Trophoblast cell (in vitro differentiated cells and primary cell): ENCODE data around the gene CERS6.

Experiments used
- DNase-seq, 2 donors: peaks; one replicate each; pipeline ENCODE4 v3.0.0-alpha.2; 2016
- H2AFZ ChIP-seq: 2 replicates; pipeline ENCODE4 v1.6.1; 2013; ENCODE audit warnings: low read length, moderate library complexity, mild to moderate bottlenecking; ENCODE audit not compliant: insufficient read depth, poor library complexity
- H2AK5ac ChIP-seq: 2 replicates; pipeline ENCODE4 v1.6.1; 2013; ENCODE audit warnings: mild to moderate bottlenecking, low read length
- H2BK120ac ChIP-seq: 2 replicates; pipeline ENCODE4 v1.6.1; 2013; ENCODE audit warnings: low read length, mild to moderate bottlenecking, moderate library complexity; ENCODE audit not compliant: insufficient read depth, poor library complexity
- H2BK12ac ChIP-seq: 2 replicates; pipeline ENCODE4 v1.6.1; 2013; ENCODE audit warnings: mild to moderate bottlenecking, low read length, moderate library complexity
- H2BK5ac ChIP-seq: 2 replicates; pipeline ENCODE4 v1.6.1; 2013; ENCODE audit warnings: low read length, low read depth, moderate library complexity, mild to moderate bottlenecking; ENCODE audit not compliant: poor library complexity
- H3K14ac ChIP-seq: 2 replicates; pipeline ENCODE4 v1.6.1; 2013; ENCODE audit warnings: mild to moderate bottlenecking, low read length
- H3K18ac ChIP-seq: 2 replicates; pipeline ENCODE4 v1.6.1; 2013; ENCODE audit warnings: mild to moderate bottlenecking, low read length
- H3K23ac ChIP-seq: 2 replicates; pipeline ENCODE4 v1.6.1; 2013; ENCODE audit warnings: low read length
- H3K27ac ChIP-seq: 2 replicates; pipeline ENCODE4 v1.5.1; 2013; ENCODE audit warnings: low read depth, mild to moderate bottlenecking, inconsistent platforms, low read length, moderate library complexity
- H3K27me3 ChIP-seq: 2 replicates; pipeline ENCODE4 v1.6.1; 2013; ENCODE audit warnings: inconsistent platforms, mild to moderate bottlenecking, low read length, moderate library complexity; ENCODE audit not compliant: insufficient read depth
- H3K36me3 ChIP-seq, 2 experiments: 1 replicate in 1 of 2; 2 replicates in 1 of 2; pipeline ENCODE4 v1.6.1; 2013; ENCODE audit warnings: low read length in 2 of 2, mild to moderate bottlenecking in 2 of 2, moderate library complexity in 1 of 2; ENCODE audit not compliant: insufficient read depth in 2 of 2, control insufficient read depth in 1 of 2
- H3K4ac ChIP-seq: 2 replicates; pipeline ENCODE4 v1.6.1; 2013; ENCODE audit warnings: low read depth, mild to moderate bottlenecking, low read length, moderate library complexity
- H3K4me1 ChIP-seq, 2 experiments: 1 replicate in 1 of 2; 2 replicates in 1 of 2; pipeline ENCODE4 v1.6.1; 2013; ENCODE audit warnings: low read length in 2 of 2, mild to moderate bottlenecking in 2 of 2, moderate library complexity in 1 of 2; ENCODE audit not compliant: insufficient read depth in 2 of 2, control insufficient read depth in 1 of 2
- H3K4me2 ChIP-seq: 2 replicates; pipeline ENCODE4 v1.6.1; 2013; ENCODE audit warnings: inconsistent platforms, mild to moderate bottlenecking, low read length, moderate library complexity
- H3K4me3 ChIP-seq: 2 replicates; pipeline ENCODE4 v1.5.1; 2013; ENCODE audit warnings: mild to moderate bottlenecking, low read depth, low read length, inconsistent platforms
- H3K79me1 ChIP-seq: one replicate; pipeline ENCODE4 v1.6.1; 2013; ENCODE audit warnings: low read length
- H3K79me2 ChIP-seq: 2 replicates; pipeline ENCODE4 v1.6.1; 2013; ENCODE audit warnings: low read length, mild to moderate bottlenecking; ENCODE audit not compliant: control insufficient read depth, insufficient read depth, poor library complexity
- H3K9ac ChIP-seq: 2 replicates; pipeline ENCODE4 v1.6.1; 2013; ENCODE audit warnings: mild to moderate bottlenecking, low read length
- H3K9me3 ChIP-seq: 2 replicates; pipeline ENCODE4 v1.6.1; 2013; ENCODE audit warnings: low read depth, mild to moderate bottlenecking, control low read depth, inconsistent platforms, low read length; ENCODE audit not compliant: insufficient read depth
- H4K12ac ChIP-seq: 2 replicates; pipeline ENCODE4 v1.6.1; 2013; ENCODE audit warnings: low read depth, mild to moderate bottlenecking, low read length, moderate library complexity
- H4K8ac ChIP-seq: 2 replicates; pipeline ENCODE4 v1.6.1; 2013; ENCODE audit warnings: low read depth, mild to moderate bottlenecking, low read length, moderate library complexity
- H4K91ac ChIP-seq: one replicate; pipeline ENCODE4 v1.6.1; 2013; ENCODE audit warnings: low read depth, mild to moderate bottlenecking, low read length, moderate library complexity
- WGBS: extraction: QIAGEN DNeasy Blood & Tissue Kit; methylation state at CpG from one replicate; pipeline ENCODE4 v1.1.7; 2013; ENCODE audit warnings: missing lambda C conversion rate; ENCODE audit not compliant: insufficient read length, insufficient coverage; ENCODE audit errors: extremely low coverage; 5-methylcytosine and 5-hydroxymethylcytosine counted together

The CERS6 gene

DNA sequence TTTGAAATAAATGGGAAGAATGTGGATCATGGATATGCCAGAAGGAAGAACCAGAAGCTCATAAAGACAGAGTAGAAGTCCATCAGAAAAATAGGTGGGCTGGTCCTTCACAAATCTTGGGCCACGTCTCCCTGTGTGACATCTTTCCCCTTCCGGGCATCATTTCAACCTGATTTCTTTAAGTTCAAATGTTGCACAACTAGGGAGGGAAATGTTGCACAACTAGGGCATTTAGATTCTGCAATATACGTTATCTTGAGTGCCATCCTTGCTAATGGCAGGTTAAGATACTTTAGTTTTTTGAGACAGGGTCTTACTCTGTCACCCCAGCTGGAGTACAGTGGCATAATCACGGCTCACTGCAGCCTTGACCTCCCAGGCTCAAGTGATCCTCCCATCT, 129.6 kb downstream of the CERS6 start:
- no peak overlapping the region for H2AK5ac ChIP-seq
- H3K79me1 ChIP-seq: no peaks in the 10 kb centered on the region
- no peak overlapping the region for H2AFZ ChIP-seq
- H4K91ac ChIP-seq: no peak overlapping the region
- H3K4me2 ChIP-seq: no peak overlapping the region
- no peak overlapping the region for H3K14ac ChIP-seq
- no peak overlapping the region for H3K27ac ChIP-seq
- WGBS: no CpG with 5 or more reads among the region's 4 CpGs
- H4K12ac ChIP-seq: no peak overlapping the region
- DNase-seq: peak in 1 of 2 donors; percentile 74
- peaks cover 0 to 2% of the 10 kb centered on the region in 2 experiments for H3K4me1 ChIP-seq
- H4K8ac ChIP-seq: no peak overlapping the region
- no peaks in the 10 kb centered on the region for H3K9me3 ChIP-seq
- H3K18ac ChIP-seq: no peak overlapping the region
- no peak overlapping the region for H3K4ac ChIP-seq
- H3K36me3 ChIP-seq: no peaks in the 10 kb centered on the region
- no peak overlapping the region for H3K9ac ChIP-seq
- H2BK120ac ChIP-seq: no peak overlapping the region
- H2BK12ac ChIP-seq: no peak overlapping the region
- H3K27me3 ChIP-seq: no peaks in the 10 kb centered on the region
- H2BK5ac ChIP-seq: no peak overlapping the region
- H3K23ac ChIP-seq: no peak overlapping the region
- H3K79me2 ChIP-seq: no peaks in the 10 kb centered on the region
- H3K4me3 ChIP-seq: no peak overlapping the region

- Histone ChIP-seq H4K91ac (no peak overlapping the region), H2BK5ac (no peak overlapping the region), H3K23ac (no peak overlapping the region), H3K4ac (no peak overlapping the region), H2AK5ac (no peak overlapping the region), H3K27ac (no peak overlapping the region), H3K9ac (no peak overlapping the region), H3K27me3 (no peaks in the 10 kb centered on the region), H3K4me1 (peaks cover 0 to 2% of the 10 kb centered on the region in 2 experiments), H3K4me2 (no peak overlapping the region), H2BK12ac (no peak overlapping the region), H4K12ac (no peak overlapping the region), H3K79me1 (no peaks in the 10 kb centered on the region), H3K18ac (no peak overlapping the region), H3K14ac (no peak overlapping the region), H2BK120ac (no peak overlapping the region), H2AFZ (no peak overlapping the region), H3K79me2 (no peaks in the 10 kb centered on the region), H3K36me3 (no peaks in the 10 kb centered on the region), H4K8ac (no peak overlapping the region), H3K4me3 (no peak overlapping the region), H3K9me3 (no peaks in the 10 kb centered on the region)
- no CpG with 5 or more reads among the region's 2 CpGs for WGBS
- no peak for DNase-seq
Measured at GRCh38 chr2:168587307-168587706, 131.2 kb downstream of the CERS6 start.

DNA sequence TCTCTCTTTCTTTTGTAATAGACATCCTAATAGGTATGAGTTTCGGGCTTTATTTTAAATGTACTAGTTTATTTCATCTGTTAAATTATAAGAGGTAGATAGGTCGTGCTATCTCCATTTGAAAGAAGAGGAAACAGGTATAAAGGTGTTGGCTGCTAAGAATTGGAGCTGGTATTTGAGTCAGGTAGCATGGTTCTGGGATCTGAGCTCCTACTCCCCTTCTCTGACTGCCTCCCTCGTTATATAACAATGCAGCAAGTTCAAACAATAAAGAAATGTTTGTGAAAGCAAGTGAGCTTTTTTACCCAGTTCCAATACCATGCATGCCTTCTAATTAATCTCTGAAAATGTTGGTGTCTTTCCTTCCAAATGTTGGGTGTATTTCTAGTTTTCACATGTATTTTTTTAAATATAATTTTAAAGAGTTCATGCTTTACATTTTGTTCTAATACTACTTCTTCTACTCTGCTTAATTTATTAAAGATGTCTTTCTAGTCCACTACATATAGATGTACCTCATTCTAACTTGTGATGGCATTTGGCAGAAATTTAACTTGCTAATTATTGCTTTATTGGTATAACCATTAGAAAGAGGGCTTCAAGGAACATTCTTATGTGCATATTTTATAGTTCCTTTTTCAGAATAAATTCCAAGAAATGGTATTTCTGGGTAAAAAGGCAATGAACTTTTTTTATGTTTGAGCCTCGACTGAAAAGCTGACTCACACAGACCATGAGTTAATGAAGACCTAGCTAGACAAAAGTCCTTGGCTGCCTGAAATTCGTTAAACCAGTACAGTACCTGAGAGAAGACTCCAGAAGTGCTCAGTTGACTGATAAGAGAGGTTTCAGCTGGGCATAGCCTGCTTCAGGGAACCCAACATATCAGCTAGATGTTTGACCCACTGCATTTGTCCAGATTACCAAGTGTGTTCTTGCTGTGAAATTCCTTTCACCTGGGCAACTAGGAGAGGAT, 133.5 kb downstream of the CERS6 start:
- no peak overlapping the region for H2BK12ac ChIP-seq
- H4K8ac ChIP-seq: no peak overlapping the region
- H2BK5ac ChIP-seq: no peak overlapping the region
- no peak overlapping the region for H3K9ac ChIP-seq
- no peaks in the 10 kb centered on the region for H3K36me3 ChIP-seq
- H3K23ac ChIP-seq: no peak overlapping the region
- H3K4ac ChIP-seq: no peak overlapping the region
- H3K14ac ChIP-seq: no peak overlapping the region
- peaks cover 0 to 2% of the 10 kb centered on the region in 2 experiments for H3K4me1 ChIP-seq
- no peaks in the 10 kb centered on the region for H3K27me3 ChIP-seq
- DNase-seq: no peak
- H2BK120ac ChIP-seq: no peak overlapping the region
- H3K18ac ChIP-seq: no peak overlapping the region
- H2AK5ac ChIP-seq: no peak overlapping the region
- no peaks in the 10 kb centered on the region for H3K9me3 ChIP-seq
- H3K79me2 ChIP-seq: no peaks in the 10 kb centered on the region
- no CpG with 5 or more reads among the region's 5 CpGs for WGBS
- no peak overlapping the region for H3K27ac ChIP-seq
- no peak overlapping the region for H4K91ac ChIP-seq
- no peaks in the 10 kb centered on the region for H3K79me1 ChIP-seq
- H3K4me2 ChIP-seq: no peak overlapping the region
- no peak overlapping the region for H2AFZ ChIP-seq
- H4K12ac ChIP-seq: no peak overlapping the region
- H3K4me3 ChIP-seq: no peak overlapping the region

GRCh38 chr2:168592181-168592831, 136.2 kb downstream of the CERS6 start:
- Histone ChIP-seq H2AK5ac (no peak overlapping the region), H3K9me3 (no peaks in the 10 kb centered on the region), H3K9ac (no peak overlapping the region), H3K27ac (no peak overlapping the region), H3K4me3 (no peak overlapping the region), H3K18ac (peak overlapping the region; percentile 18), H4K12ac (no peak overlapping the region), H3K23ac (no peak overlapping the region), H2BK120ac (no peak overlapping the region), H3K79me1 (no peaks in the 10 kb centered on the region), H2BK5ac (no peak overlapping the region), H4K8ac (no peak overlapping the region), H2BK12ac (no peak overlapping the region), H2AFZ (no peak overlapping the region), H3K4ac (no peak overlapping the region), H3K36me3 (no peaks in the 10 kb centered on the region), H3K14ac (no peak overlapping the region), H4K91ac (no peak overlapping the region), H3K4me2 (no peak overlapping the region), H3K27me3 (no peaks in the 10 kb centered on the region), H3K79me2 (no peaks in the 10 kb centered on the region), H3K4me1 (peaks cover 0 to 2% of the 10 kb centered on the region in 2 experiments)
- no peak for DNase-seq
- WGBS: no CpG with 5 or more reads among the region's 3 CpGs
